ENCODE results near the gene TSHZ2. TPM values are rescaled to one million over a fixed set of nuclear protein-coding genes. Genes with fewer than 3 reads are reported as not detected.
"Not testable (repeated sequence)": the region's sequence is repeated elsewhere in the genome, so short reads cannot be mapped to it uniquely, and the experiment has no call there.

Gene TSHZ2
- total RNA-seq, 1 donor from 2014 or later, result 1.2 TPM

DNA sequence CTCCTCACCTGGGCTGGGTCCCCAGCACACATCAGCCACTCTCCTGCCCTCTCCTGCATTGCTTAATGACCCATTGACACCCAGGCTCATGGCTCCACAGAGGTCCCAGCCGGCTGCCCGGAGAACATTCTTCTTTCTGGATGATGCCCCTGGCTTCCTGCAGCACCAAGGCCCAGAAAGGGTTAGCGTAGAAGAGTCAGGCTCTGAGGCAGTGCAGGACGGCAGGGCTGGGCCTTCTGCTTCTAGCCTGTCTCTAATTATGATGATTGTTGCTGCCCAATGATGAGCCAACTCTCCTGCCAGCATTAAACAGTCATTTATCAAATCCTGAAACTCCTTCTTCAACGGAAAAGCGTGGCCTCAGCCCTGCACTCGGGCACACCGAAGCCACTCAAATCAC lies 555.0 kb downstream of the TSHZ2 start:
- Mint-ChIP-seq H3K4me1 (ENCODE audit: low read depth, unreplicated experiment) (no peaks in the 10 kb centered on the region), H3K9me3 (ENCODE audit: unreplicated experiment) (no peaks in the 10 kb centered on the region), H3K36me3 (ENCODE audit: low read depth, unreplicated experiment) (no peaks in the 10 kb centered on the region), H3K4me3 (ENCODE audit: unreplicated experiment) (no peak overlapping the region), H3K27me3 (ENCODE audit: low read depth, unreplicated experiment) (no peaks in the 10 kb centered on the region), H3K27ac (ENCODE audit: unreplicated experiment) (no peak overlapping the region)
- Histone ChIP-seq H3K79me2 (ENCODE audit: insufficient read depth, low read length) (no peaks in the 10 kb centered on the region), H3K4me2 (ENCODE audit: low read length) (no peak overlapping the region), H3K4me1 (ENCODE audit: insufficient read depth, low read length) (no peaks in the 10 kb centered on the region), H2AFZ (ENCODE audit: low read depth, low read length) (no peak overlapping the region), H4K20me1 (ENCODE audit: insufficient read depth, low read length) (no peaks in the 10 kb centered on the region), H3K9ac (ENCODE audit: low read length) (no peak overlapping the region), H3K9me3 (ENCODE audit: insufficient read depth, low read depth, low read length) (no peaks in the 10 kb centered on the region), H3K4me3 (ENCODE audit: insufficient read depth, low read depth, low read length) (no peak overlapping the region), H3K27me3 (ENCODE audit: insufficient read depth, low read length) (no peaks in the 10 kb centered on the region), H3K27ac (ENCODE audit: low read depth, low read length) (no peak overlapping the region), H3K36me3 (ENCODE audit: insufficient read depth, low read length) (no peaks in the 10 kb centered on the region)
- TF ChIP-seq, protein P1, sequence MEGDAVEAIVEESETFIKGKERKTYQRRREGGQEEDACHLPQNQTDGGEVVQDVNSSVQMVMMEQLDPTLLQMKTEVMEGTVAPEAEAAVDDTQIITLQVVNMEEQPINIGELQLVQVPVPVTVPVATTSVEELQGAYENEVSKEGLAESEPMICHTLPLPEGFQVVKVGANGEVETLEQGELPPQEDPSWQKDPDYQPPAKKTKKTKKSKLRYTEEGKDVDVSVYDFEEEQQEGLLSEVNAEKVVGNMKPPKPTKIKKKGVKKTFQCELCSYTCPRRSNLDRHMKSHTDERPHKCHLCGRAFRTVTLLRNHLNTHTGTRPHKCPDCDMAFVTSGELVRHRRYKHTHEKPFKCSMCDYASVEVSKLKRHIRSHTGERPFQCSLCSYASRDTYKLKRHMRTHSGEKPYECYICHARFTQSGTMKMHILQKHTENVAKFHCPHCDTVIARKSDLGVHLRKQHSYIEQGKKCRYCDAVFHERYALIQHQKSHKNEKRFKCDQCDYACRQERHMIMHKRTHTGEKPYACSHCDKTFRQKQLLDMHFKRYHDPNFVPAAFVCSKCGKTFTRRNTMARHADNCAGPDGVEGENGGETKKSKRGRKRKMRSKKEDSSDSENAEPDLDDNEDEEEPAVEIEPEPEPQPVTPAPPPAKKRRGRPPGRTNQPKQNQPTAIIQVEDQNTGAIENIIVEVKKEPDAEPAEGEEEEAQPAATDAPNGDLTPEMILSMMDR (IDR thresholded peaks at IDR 0.05; ENCODE audit: insufficient read depth, low read depth, low read length), result no peak
- no peak for TF ChIP-seq EZH2 (IDR thresholded peaks at IDR 0.05; ENCODE audit: insufficient read depth, low read length)
- DNase-seq (ENCODE audit: low read depth), result no peak
- FAIRE-seq, result no peak

DNA sequence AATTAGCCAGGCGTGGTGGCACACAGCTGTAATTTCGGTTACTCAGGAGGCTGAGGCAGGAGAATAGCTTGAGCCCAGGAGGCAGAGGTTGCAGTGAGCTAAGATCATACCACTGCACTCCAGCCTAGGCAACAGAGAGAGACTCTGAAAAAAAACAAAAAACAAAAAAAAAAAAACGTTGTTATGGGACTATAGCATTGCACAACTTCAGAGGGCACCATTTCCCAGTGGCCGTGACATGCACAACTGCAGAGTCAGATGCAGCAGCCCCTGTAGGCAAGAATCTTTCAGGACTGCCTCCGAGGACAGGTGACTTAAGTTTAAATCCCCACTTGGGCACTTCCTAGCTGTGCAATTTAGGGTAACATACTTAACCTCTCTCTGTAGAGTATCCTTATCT lies 557.5 kb downstream of the TSHZ2 start:
- Histone ChIP-seq H3K27ac (ENCODE audit: low read depth, low read length) (no peak overlapping the region), H3K9me3 (ENCODE audit: insufficient read depth, low read depth, low read length) (no peaks in the 10 kb centered on the region), H3K79me2 (ENCODE audit: insufficient read depth, low read length) (no peaks in the 10 kb centered on the region), H3K27me3 (ENCODE audit: insufficient read depth, low read length) (no peaks in the 10 kb centered on the region), H3K4me3 (ENCODE audit: insufficient read depth, low read depth, low read length) (no peak overlapping the region), H3K9ac (ENCODE audit: low read length) (no peak overlapping the region), H2AFZ (ENCODE audit: low read depth, low read length) (no peak overlapping the region), H3K36me3 (ENCODE audit: insufficient read depth, low read length) (no peaks in the 10 kb centered on the region), H4K20me1 (ENCODE audit: insufficient read depth, low read length) (no peaks in the 10 kb centered on the region), H3K4me2 (ENCODE audit: low read length) (no peak overlapping the region), H3K4me1 (ENCODE audit: insufficient read depth, low read length) (no peaks in the 10 kb centered on the region)
- H3K9me3 Mint-ChIP-seq (ENCODE audit: unreplicated experiment), result no peaks in the 10 kb centered on the region
- no peaks in the 10 kb centered on the region for H3K27me3 Mint-ChIP-seq (ENCODE audit: low read depth, unreplicated experiment)
- H3K4me1 Mint-ChIP-seq (ENCODE audit: low read depth, unreplicated experiment), result no peaks in the 10 kb centered on the region
- H3K27ac Mint-ChIP-seq (ENCODE audit: unreplicated experiment), result no peak overlapping the region
- DNase-seq (ENCODE audit: low read depth) (no peak), FAIRE-seq (no peak)
- TF ChIP-seq, protein P1 (IDR thresholded peaks at IDR 0.05; ENCODE audit: insufficient read depth, low read depth, low read length), result no peak
- TF ChIP-seq EZH2 (IDR thresholded peaks at IDR 0.05; ENCODE audit: insufficient read depth, low read length), result no peak
- H3K36me3 Mint-ChIP-seq (ENCODE audit: low read depth, unreplicated experiment), result no peaks in the 10 kb centered on the region
- no peak overlapping the region for H3K4me3 Mint-ChIP-seq (ENCODE audit: unreplicated experiment)

DNA sequence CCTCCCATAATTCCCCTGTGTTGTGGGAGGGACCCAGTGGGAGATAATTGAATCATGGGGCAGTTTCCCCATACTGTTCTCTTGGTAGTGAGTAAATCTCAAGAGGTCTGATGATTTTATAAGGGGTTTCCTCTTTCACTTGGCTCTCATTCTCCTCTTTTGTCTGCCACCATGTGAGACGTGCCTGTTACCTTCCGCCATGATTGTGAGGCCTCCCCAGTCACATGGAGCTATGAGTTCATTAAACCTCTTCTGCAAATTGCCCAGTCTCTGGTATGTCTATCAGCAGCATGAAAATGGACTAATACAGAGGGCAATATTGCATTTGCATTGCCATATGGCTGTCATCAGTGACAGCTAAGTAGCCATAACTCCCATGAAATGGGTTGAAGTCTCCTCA lies 558.3 kb downstream of the TSHZ2 start:
- Histone ChIP-seq H3K4me1 (ENCODE audit: insufficient read depth, low read length) (no peaks in the 10 kb centered on the region), H3K79me2 (ENCODE audit: insufficient read depth, low read length) (no peaks in the 10 kb centered on the region), H4K20me1 (ENCODE audit: insufficient read depth, low read length) (no peaks in the 10 kb centered on the region), H3K27ac (ENCODE audit: low read depth, low read length) (no peak overlapping the region), H3K27me3 (ENCODE audit: insufficient read depth, low read length) (no peaks in the 10 kb centered on the region), H3K4me2 (ENCODE audit: low read length) (no peak overlapping the region), H2AFZ (ENCODE audit: low read depth, low read length) (no peak overlapping the region), H3K9ac (ENCODE audit: low read length) (no peak overlapping the region), H3K4me3 (ENCODE audit: insufficient read depth, low read depth, low read length) (no peak overlapping the region), H3K9me3 (ENCODE audit: insufficient read depth, low read depth, low read length) (no peaks in the 10 kb centered on the region), H3K36me3 (ENCODE audit: insufficient read depth, low read length) (no peaks in the 10 kb centered on the region)
- Mint-ChIP-seq H3K27me3 (ENCODE audit: low read depth, unreplicated experiment) (no peaks in the 10 kb centered on the region), H3K4me1 (ENCODE audit: low read depth, unreplicated experiment) (no peaks in the 10 kb centered on the region), H3K4me3 (ENCODE audit: unreplicated experiment) (no peak overlapping the region), H3K36me3 (ENCODE audit: low read depth, unreplicated experiment) (no peaks in the 10 kb centered on the region), H3K27ac (ENCODE audit: unreplicated experiment) (no peak overlapping the region), H3K9me3 (ENCODE audit: unreplicated experiment) (no peaks in the 10 kb centered on the region)
- no peak for TF ChIP-seq EZH2 (IDR thresholded peaks at IDR 0.05; ENCODE audit: insufficient read depth, low read length)
- TF ChIP-seq, protein P1 (IDR thresholded peaks at IDR 0.05; ENCODE audit: insufficient read depth, low read depth, low read length), result no peak
- DNase-seq (ENCODE audit: low read depth) (no peak), FAIRE-seq (no peak)

DNA sequence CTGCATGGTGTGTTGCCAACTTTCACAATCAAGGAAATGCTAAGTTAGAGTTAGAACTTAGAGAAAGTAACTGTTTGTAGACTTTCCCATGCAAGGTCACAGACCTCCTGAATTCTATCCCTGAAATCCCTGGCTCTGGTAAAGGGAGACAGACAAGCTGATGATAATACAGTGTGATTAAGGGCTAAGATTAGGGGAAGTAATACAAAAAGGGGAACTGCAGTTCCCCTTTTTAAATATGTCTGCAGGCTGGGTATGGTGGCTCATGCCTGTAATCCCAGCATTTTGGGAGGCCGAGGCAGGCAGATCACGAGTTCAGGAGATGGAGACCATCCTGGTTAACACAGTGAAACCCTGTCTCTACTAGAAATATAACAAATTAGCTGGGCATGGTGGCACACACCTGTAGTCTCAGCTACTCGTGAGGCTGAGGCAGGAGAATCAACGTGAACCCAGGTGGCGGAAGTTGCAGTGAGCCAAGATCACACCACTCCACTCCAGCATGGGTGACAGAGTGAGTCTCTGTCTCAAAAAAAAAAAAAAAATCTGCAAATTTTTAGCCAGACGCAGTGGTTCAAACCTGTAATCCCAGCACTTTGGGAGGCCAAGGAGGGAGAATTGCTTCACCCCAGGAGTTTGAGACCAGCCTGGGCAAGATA lies 560.6 kb downstream of the TSHZ2 start:
- not testable (repeated sequence) for H3K36me3 ChIP-seq (ENCODE audit: insufficient read depth, low read length); H3K27ac ChIP-seq (ENCODE audit: low read depth, low read length); DNase-seq (ENCODE audit: low read depth); H3K9me3 ChIP-seq (ENCODE audit: insufficient read depth, low read depth, low read length); H3K36me3 Mint-ChIP-seq (ENCODE audit: low read depth, unreplicated experiment); H3K4me1 Mint-ChIP-seq (ENCODE audit: low read depth, unreplicated experiment); H3K4me3 Mint-ChIP-seq (ENCODE audit: unreplicated experiment); H2AFZ ChIP-seq (ENCODE audit: low read depth, low read length); H3K4me1 ChIP-seq (ENCODE audit: insufficient read depth, low read length); H3K79me2 ChIP-seq (ENCODE audit: insufficient read depth, low read length); H3K27ac Mint-ChIP-seq (ENCODE audit: unreplicated experiment); H4K20me1 ChIP-seq (ENCODE audit: insufficient read depth, low read length); H3K4me3 ChIP-seq (ENCODE audit: insufficient read depth, low read depth, low read length); H3K4me2 ChIP-seq (ENCODE audit: low read length); H3K27me3 ChIP-seq (ENCODE audit: insufficient read depth, low read length); FAIRE-seq; H3K27me3 Mint-ChIP-seq (ENCODE audit: low read depth, unreplicated experiment); H3K9me3 Mint-ChIP-seq (ENCODE audit: unreplicated experiment); H3K9ac ChIP-seq (ENCODE audit: low read length)

Data from astrocyte (in vitro differentiated cells and primary cell).